ENCODE data around the gene TNFAIP8L3.

TNFAIP8L3 gene

DNA sequence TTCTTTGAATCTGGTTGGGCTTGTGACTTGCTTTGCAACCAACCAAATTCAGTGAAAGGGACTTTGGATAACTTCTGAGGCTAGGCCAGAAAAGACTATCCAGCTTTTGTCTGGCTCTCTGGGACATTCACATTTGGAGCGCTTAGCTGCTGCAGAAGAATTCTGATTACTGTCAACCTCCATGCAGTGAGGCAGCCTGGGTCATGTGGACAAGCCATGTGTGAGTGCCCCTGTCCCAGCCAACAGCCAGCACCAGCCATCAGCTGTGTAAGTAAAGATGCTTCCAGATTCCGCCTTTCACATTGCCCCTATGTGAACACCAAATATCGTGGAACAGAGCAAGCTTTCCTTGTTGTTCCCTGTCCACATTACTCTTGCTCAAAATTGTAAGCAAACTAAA lies 12.9 kb upstream of the TNFAIP8L3 start:
- in situ Hi-C loops (cut with HindIII; ENCODE audit: low sequenced_read_pairs), result no loop called here
- TF ChIP-seq, protein P1, sequence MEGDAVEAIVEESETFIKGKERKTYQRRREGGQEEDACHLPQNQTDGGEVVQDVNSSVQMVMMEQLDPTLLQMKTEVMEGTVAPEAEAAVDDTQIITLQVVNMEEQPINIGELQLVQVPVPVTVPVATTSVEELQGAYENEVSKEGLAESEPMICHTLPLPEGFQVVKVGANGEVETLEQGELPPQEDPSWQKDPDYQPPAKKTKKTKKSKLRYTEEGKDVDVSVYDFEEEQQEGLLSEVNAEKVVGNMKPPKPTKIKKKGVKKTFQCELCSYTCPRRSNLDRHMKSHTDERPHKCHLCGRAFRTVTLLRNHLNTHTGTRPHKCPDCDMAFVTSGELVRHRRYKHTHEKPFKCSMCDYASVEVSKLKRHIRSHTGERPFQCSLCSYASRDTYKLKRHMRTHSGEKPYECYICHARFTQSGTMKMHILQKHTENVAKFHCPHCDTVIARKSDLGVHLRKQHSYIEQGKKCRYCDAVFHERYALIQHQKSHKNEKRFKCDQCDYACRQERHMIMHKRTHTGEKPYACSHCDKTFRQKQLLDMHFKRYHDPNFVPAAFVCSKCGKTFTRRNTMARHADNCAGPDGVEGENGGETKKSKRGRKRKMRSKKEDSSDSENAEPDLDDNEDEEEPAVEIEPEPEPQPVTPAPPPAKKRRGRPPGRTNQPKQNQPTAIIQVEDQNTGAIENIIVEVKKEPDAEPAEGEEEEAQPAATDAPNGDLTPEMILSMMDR (IDR thresholded peaks at IDR 0.05; ENCODE audit: low read depth, low read length), result no peak
- H3K4me3 ChIP-seq (ENCODE audit: low read depth, low read length), result no peak overlapping the region
- DNase-seq (ENCODE audit: low read depth, low spot score), result no peak

DNA sequence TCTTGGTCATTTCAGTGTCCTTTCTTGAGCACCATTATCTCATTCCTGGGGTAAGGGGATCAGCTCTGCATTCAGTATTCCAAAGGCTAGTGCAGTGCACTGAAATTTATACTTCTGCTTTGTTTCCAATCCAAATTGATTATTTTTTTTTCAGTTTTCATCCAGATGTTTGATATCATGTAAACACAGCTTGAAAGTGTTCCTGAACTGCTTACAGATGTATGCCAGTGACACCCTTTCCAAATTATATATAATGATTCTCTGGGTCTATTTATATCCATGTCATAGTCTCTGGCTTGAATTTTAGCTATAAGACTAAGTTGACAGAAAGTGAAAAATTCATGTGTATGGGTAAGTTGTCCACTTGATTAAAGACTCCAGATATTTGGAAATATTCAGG lies 11.8 kb upstream of the TNFAIP8L3 start:
- TF ChIP-seq, protein P1 (IDR thresholded peaks at IDR 0.05; ENCODE audit: low read depth, low read length), result no peak
- in situ Hi-C loops (cut with HindIII; ENCODE audit: low sequenced_read_pairs), result no loop called here
- no peak for DNase-seq (ENCODE audit: low read depth, low spot score)
- H3K4me3 ChIP-seq (ENCODE audit: low read depth, low read length), result no peak overlapping the region

DNA sequence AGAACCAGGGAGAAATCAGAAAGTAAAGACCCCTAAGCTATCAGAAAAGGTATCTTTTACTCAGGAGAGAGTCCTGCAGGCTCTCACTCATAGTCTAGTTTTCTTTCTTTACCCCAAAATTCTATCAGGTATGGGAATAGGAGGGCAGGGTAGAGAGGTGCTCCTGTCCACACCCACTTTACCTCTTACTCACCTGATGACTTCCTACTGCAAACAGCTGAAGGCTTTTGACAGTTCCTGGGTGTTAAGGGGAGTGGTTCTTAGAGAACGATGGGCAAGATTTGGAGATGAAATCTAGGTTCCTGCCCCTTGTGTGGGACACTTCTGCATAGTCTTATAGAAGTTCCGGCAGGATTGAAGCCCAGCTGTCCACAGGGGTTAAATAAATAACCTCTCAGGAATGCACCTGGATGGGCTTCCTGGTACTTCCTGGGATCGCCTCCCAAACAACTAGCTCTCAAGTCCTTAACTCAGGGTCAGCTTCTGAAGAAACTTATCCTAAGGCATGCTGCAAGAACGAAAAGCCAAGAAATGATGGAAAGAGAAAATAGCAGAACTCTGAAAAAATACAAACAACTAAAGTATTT lies 10.8 kb upstream of the TNFAIP8L3 start:
- in situ Hi-C loops (cut with HindIII; ENCODE audit: low sequenced_read_pairs), result no loop called here
- no peak for DNase-seq (ENCODE audit: low read depth, low spot score)
- H3K4me3 ChIP-seq (ENCODE audit: low read depth, low read length), result no peak overlapping the region
- TF ChIP-seq, protein P1 (IDR thresholded peaks at IDR 0.05; ENCODE audit: low read depth, low read length), result no peak

DNA sequence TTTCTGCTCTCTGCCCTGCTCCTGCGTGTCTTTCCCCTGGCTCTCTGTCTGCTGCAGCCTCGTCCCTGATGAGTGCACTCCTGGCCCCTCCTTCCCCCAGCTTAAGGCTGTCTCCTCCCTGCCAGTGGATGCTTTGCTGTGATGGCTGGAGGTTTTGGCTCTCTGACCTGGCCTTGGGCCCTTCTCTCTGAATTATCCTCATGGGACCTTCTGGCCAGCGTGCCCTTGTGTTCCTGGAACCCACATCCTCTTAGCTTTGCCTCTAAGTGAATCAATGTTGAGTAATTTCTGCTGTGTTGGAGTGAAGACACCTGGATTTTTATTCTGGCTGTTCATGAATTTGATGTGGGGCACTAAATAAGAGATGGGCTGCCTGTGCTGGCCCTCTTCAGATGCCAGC lies 9.8 kb upstream of the TNFAIP8L3 start:
- in situ Hi-C loops (cut with HindIII; ENCODE audit: low sequenced_read_pairs), result no loop called here
- H3K4me3 ChIP-seq (ENCODE audit: low read depth, low read length), result no peak overlapping the region
- TF ChIP-seq, protein P1 (IDR thresholded peaks at IDR 0.05; ENCODE audit: low read depth, low read length), result no peak
- DNase-seq (ENCODE audit: low read depth, low spot score), result peak; percentile 14

DNA sequence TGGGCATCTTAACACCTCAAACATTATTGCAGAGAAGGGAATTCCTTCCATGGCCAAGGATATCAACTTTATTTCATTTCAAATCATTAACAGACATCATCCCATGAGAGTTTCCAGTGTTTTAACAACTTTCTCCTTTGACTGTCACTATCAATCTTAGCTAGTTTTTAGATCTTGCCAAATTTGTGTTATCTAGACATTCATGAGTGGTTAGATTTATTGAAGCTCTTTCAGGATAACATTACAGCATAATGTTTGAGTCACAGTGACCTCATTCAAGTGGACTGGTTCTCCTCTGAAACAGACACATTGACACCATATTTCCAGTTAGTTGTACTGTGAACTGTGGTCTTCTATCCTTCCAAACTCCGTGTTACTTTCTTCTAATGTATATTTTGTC lies 8.6 kb upstream of the TNFAIP8L3 start:
- DNase-seq (ENCODE audit: low read depth, low spot score), result peak; percentile 68
- H3K4me3 ChIP-seq (ENCODE audit: low read depth, low read length), result no peak overlapping the region
- TF ChIP-seq, protein P1 (IDR thresholded peaks at IDR 0.05; ENCODE audit: low read depth, low read length), result no peak
- in situ Hi-C loops (cut with HindIII; ENCODE audit: low sequenced_read_pairs), result no loop called here

DNA sequence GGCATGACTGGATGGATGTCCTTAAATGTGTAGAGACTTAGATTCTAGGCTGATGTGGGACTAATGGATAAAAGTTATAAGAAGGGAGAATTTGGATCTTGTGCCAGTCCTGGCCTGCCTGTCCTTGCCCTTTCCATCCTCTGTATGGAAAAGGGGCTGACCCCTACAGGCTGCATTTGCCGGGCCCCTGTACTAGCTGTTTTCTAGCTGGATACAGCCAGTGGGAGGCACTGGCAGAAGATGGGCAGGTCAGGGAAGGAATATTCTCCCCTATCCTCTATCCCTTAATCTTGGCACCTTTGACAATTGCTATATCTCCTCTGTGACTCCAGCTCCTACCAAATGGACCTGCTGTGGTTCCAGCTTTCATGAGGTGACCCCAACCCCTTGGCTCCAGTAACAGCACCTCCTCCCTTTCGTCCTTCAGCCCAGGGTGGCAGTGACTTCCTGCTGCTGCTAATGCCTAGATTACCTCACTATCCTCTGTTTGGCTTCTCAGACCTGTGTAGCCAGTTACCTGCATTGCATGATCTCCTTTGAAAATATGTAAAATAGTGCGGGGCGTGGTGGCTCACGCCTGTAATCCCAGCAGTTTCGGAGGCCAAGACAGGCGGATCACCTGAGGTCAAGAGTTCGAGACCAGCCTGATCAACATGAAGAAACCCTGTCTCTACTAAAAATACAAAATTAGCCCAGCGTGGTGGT lies 6.2 kb upstream of the TNFAIP8L3 start:
- no peak overlapping the region for H3K4me3 ChIP-seq (ENCODE audit: low read depth, low read length)
- TF ChIP-seq, protein P1 (IDR thresholded peaks at IDR 0.05; ENCODE audit: low read depth, low read length), result no peak
- no peak for DNase-seq (ENCODE audit: low read depth, low spot score)
- in situ Hi-C loops (cut with HindIII; ENCODE audit: low sequenced_read_pairs), result no loop called here

Data from astrocyte of the spinal cord (primary cell).